ENCODE data around the gene AQP2.

- no peak for TF ChIP-seq CTCF (IDR thresholded peaks at IDR 0.05 in 4 of 5, conservative IDR thresholded peaks at IDR 0.05 in 1 of 5)
- no peak for TF ChIP-seq POLR2A (IDR thresholded peaks at IDR 0.05)
These were observed 54.2 kb downstream of the AQP2 start for GRCh38 chr12:50004696-50005095.
